A549 (cell line): ENCODE measurements around the gene CCDC40. TPM values are rescaled to one million over a fixed set of nuclear protein-coding genes. Genes with fewer than 3 reads are reported as not detected.

Experiments
- ATAC-seq, 2 experiments: fragments of 200-7000 bp in 1 of 2; fragments of >200 bp in 1 of 2; cut with Nextera tagmentation in 1 of 2; cut with Tn5 transposase in 1 of 2; 3 replicates each; pipeline versions ENCODE4 v1.8.0 to v1.9.1; 2018 to 2020; ENCODE audit warnings: mild to moderate bottlenecking in 1 of 2, moderate library complexity in 1 of 2
- CTCF ChIA-PET: fragments of 300-600 bp; sonication (Branson Sonifier 250); formaldehyde crosslinking; extraction: SDS; loops from one replicate; lab custom pipeline; 2021; ENCODE audit warnings: antibody characterized with exemption, inconsistent platforms; lab: Yijun Ruan, JAX
- POLR2A ChIA-PET: fragments of 350-600 bp; formaldehyde crosslinking; extraction: SDS; loops from one replicate; lab custom pipeline; 2021; ENCODE audit warnings: antibody characterized with exemption, inconsistent platforms; lab: Yijun Ruan, JAX
- DNase-seq, 2 experiments: peaks; one replicate each; pipeline versions ENCODE4 v3.0.0 to v3.0.0-alpha.2; 2011 to 2016; ENCODE audit warnings: low read depth in 1 of 2, low spot score in 1 of 2
- FAIRE-seq: peaks from 2 replicates; lab custom pipeline; 2011; peaks lifted over from hg19 to GRCh38; lab: Jason Lieb, UNC
- H3K27ac ChIP-seq, 2 experiments: fragments of >200 bp; sonication (Bioruptor Twin); formaldehyde crosslinking; 3 replicates each; pipeline ENCODE4 v1.5.1; 2016 to 2017
- H3K4me1 ChIP-seq: fragments of >200 bp; sonication (Bioruptor Twin); formaldehyde crosslinking; 3 replicates; pipeline ENCODE4 v1.6.1; 2016
- H3K4me2 ChIP-seq: fragments of >200 bp; sonication (Bioruptor Twin); formaldehyde crosslinking; 3 replicates; pipeline ENCODE4 v1.6.1; 2016
- H3K4me3 ChIP-seq: fragments of >200 bp; sonication (Bioruptor Twin); formaldehyde crosslinking; 3 replicates; pipeline ENCODE4 v1.5.1; 2016
- H3K9me3 ChIP-seq: fragments of >200 bp; sonication (Bioruptor Twin); formaldehyde crosslinking; 3 replicates; pipeline ENCODE4 v1.6.1; 2016
- ATOH8 ChIP-seq: fragments of 250-450 bp; sonication (Bioruptor Pico); IDR thresholded peaks from 2 replicates; pipeline ENCODE4 v1.5.0; 2020; ENCODE audit warnings: low read depth, mild to moderate bottlenecking, moderate library complexity
- BCL3 ChIP-seq: fragments of >200 bp; sonication (Bioruptor Twin); formaldehyde crosslinking; IDR thresholded peaks from 3 replicates; pipeline ENCODE4 v1.6.1; 2016
- ESRRA ChIP-seq: fragments of 150-350 bp; IDR thresholded peaks from 2 replicates; pipeline ENCODE4 v1.6.1; 2014; ENCODE audit warnings: mild to moderate bottlenecking, low read length, borderline replicate concordance
- FOSB ChIP-seq: fragments of 250-450 bp; sonication (Bioruptor Pico); IDR thresholded peaks from 2 replicates; pipeline ENCODE4 v1.5.0; 2020; ENCODE audit warnings: mild to moderate bottlenecking, moderate library complexity
- FOSL2 ChIP-seq, 2 experiments: fragments of 450-650 bp in 1 of 2; fragments of >200 bp in 1 of 2; sonication (Bioruptor Twin) in 1 of 2; formaldehyde crosslinking; IDR thresholded peaks; 2 replicates each; pipeline versions ENCODE4 v1.5.0 to v1.6.1; 2016 to 2020; ENCODE audit warnings: mild to moderate bottlenecking in 1 of 2, moderate library complexity in 1 of 2
- FOXS1 ChIP-seq: fragments of 250-450 bp; sonication (Bioruptor Pico); IDR thresholded peaks from 2 replicates; pipeline ENCODE4 v1.5.0; 2020; ENCODE audit warnings: mild to moderate bottlenecking, moderate library complexity
- GATA3 ChIP-seq: IDR thresholded peaks from 2 replicates; pipeline ENCODE4 v1.6.1; 2012; ENCODE audit warnings: borderline replicate concordance
- HEYL ChIP-seq: fragments of 250-450 bp; sonication (Bioruptor Pico); IDR thresholded peaks from 2 replicates; pipeline ENCODE4 v1.8.0; 2021; ENCODE audit warnings: mild to moderate bottlenecking, moderate library complexity
- HOXA7 ChIP-seq: fragments of 250-450 bp; sonication (Bioruptor Pico); IDR thresholded peaks from 2 replicates; pipeline ENCODE4 v1.5.0; 2020; ENCODE audit warnings: mild to moderate bottlenecking, moderate library complexity
- JUN ChIP-seq, 2 experiments: fragments of >200 bp; sonication (Bioruptor Twin); formaldehyde crosslinking; IDR thresholded peaks; 2 replicates in 1 of 2; 3 replicates in 1 of 2; pipeline ENCODE4 v1.6.1; 2016 to 2017
- KDM1A ChIP-seq: fragments of 200-600 bp; sonication (generic); IDR thresholded peaks from 2 replicates; pipeline ENCODE4 v1.6.1; 2016; ENCODE audit warnings: low read depth, mild to moderate bottlenecking
- MAFK ChIP-seq: fragments of 450-650 bp; IDR thresholded peaks from 2 replicates; pipeline ENCODE4 v1.6.1; 2014; ENCODE audit not compliant: partially characterized antibody
- MAX ChIP-seq: IDR thresholded peaks from 2 replicates; pipeline ENCODE4 v1.6.1; 2012
- PBX3 ChIP-seq: IDR thresholded peaks from 2 replicates; pipeline ENCODE4 v1.6.1; 2012
- RAD21 ChIP-seq, 2 experiments: fragments of >200 bp in 1 of 2; sonication (Bioruptor Twin) in 1 of 2; formaldehyde crosslinking in 1 of 2; IDR thresholded peaks in 1 of 2; conservative IDR thresholded peaks in 1 of 2; 2 replicates in 1 of 2; 3 replicates in 1 of 2; pipeline ENCODE4 v1.6.1; 2012 to 2018; ENCODE audit warnings: inconsistent platforms in 1 of 2
- REST ChIP-seq: fragments of 200-600 bp; sonication (generic); IDR thresholded peaks from 2 replicates; pipeline ENCODE4 v1.6.1; 2016; ENCODE audit warnings: antibody characterized with exemption, mild to moderate bottlenecking, moderate library complexity
- RFX5 ChIP-seq: fragments of 450-650 bp; IDR thresholded peaks from 2 replicates; pipeline ENCODE4 v1.7.1; 2014; ENCODE audit warnings: antibody characterized with exemption, mild to moderate bottlenecking, moderate library complexity
- RNF2 ChIP-seq: fragments of 200-600 bp; sonication (generic); IDR thresholded peaks from 2 replicates; pipeline ENCODE4 v1.6.1; 2016; ENCODE audit warnings: low read depth, mild to moderate bottlenecking, antibody characterized with exemption, moderate library complexity, borderline replicate concordance
- SMC3 ChIP-seq: fragments of >200 bp; sonication (Bioruptor Twin); formaldehyde crosslinking; IDR thresholded peaks from 3 replicates; pipeline ENCODE4 v1.6.1; 2018; ENCODE audit warnings: inconsistent platforms
- TP53 ChIP-seq: fragments of 250-450 bp; sonication (Bioruptor Pico); IDR thresholded peaks from 2 replicates; pipeline ENCODE4 v1.5.0; 2021; ENCODE audit warnings: mild to moderate bottlenecking, moderate library complexity
- ZC3H11A ChIP-seq: fragments of 450-650 bp; IDR thresholded peaks from 2 replicates; pipeline ENCODE4 v1.6.1; 2014; ENCODE audit warnings: antibody characterized with exemption, mild to moderate bottlenecking
- WGBS: methylation state at CpG from one replicate; pipeline ENCODE4 v1.1.6; 2017; ENCODE audit errors: missing lambda C conversion rate; 5-methylcytosine and 5-hydroxymethylcytosine counted together
- polyA plus RNA-seq, 4 experiments: library from polyadenylated mRNA; depleted of rRNA in 3 of 4; stranded (reverse); fragments of >200 nt; fragmentation: RNase III in 1 of 4; extraction: RNeasy Plus Mini Kit Qiagen cat#74134 plus additional on column Dnase treatment in 1 of 4; gene quantifications; 2 replicates in 3 of 4; 3 replicates in 1 of 4; pipeline ENCODE4 v1.2.3, GENCODE V29; 2011 to 2017

The CCDC40 gene
- polyA plus RNA-seq, 2 of the 4 experiments (the other 2 are of a cell fraction): 5.9 to 11.3 TPM

GRCh38 chr17:80072410-80072809 is 36.0 kb downstream of the CCDC40 start:
- H3K4me2 ChIP-seq: no peak overlapping the region
- TF ChIP-seq MAX: no peak
- TF ChIP-seq ATOH8: no peak
- TF ChIP-seq FOSL2 (IDR thresholded peaks at IDR 0.05): no peak
- no peak for TF ChIP-seq FOSL2 (CRISPR knock-in tag; IDR thresholded peaks at IDR 0.05)
- TF ChIP-seq ZC3H11A: no peak
- TF ChIP-seq REST: no peak
- TF ChIP-seq MAFK: no peak
- TF ChIP-seq HEYL (CRISPR knock-in tag): no peak
- TF ChIP-seq RFX5: no peak
- no peak for TF ChIP-seq RNF2
- TF ChIP-seq SMC3: no peak
- TF ChIP-seq, all 56 proteins: peak for 0
- no peak for DNase-seq
- 91% methylated on average over 6 of the region's 6 CpGs for WGBS
- Histone ChIP-seq H3K27ac (no peak overlapping the region), H3K4me3 (no peak overlapping the region), H3K4me1 (no peaks in the 10 kb centered on the region), H3K9me3 (0 out of 3 replicates have a peak, but pooled peaks cover under 1% of the 10 kb centered on the region)
- FAIRE-seq: no peak
- no peak for ATAC-seq
- POLR2A ChIA-PET: no interaction called here
- CTCF ChIA-PET: interaction anchor here (0.5 to 6.8 kb wide), 7 partner anchors 10 to 263 kb away, joined by 3 to 58 read pairs (median 4); partner anchors contain the start of gene GAA

- no peak overlapping the region for H3K4me2 ChIP-seq
- ATAC-seq (no peak), DNase-seq (no peak), FAIRE-seq (no peak)
- no peak overlapping the region for H3K4me3 ChIP-seq
- 86% methylated on average over 6 of the region's 6 CpGs for WGBS
- peaks cover 7% of the 10 kb centered on the region; the same call in 2 of the 3 replicates for H3K4me1 ChIP-seq
- CTCF ChIA-PET: interaction anchor here (0.6 to 15.4 kb wide), 5 partner anchors 11 to 173 kb away, joined by 3 to 176 read pairs (median 46); partner anchors contain the start of gene GAA
- TF ChIP-seq ESRRA: no peak
- TF ChIP-seq FOXS1 (CRISPR knock-in tag): no peak
- TF ChIP-seq MAFK: no peak
- TF ChIP-seq GATA3: no peak
- no peak for TF ChIP-seq TP53 (CRISPR knock-in tag)
- no peak for TF ChIP-seq PBX3
- TF ChIP-seq FOSL2 (IDR thresholded peaks at IDR 0.05): no peak
- TF ChIP-seq FOSL2 (CRISPR knock-in tag; IDR thresholded peaks at IDR 0.05): no peak
- TF ChIP-seq HOXA7: no peak
- no peak for TF ChIP-seq KDM1A
- TF ChIP-seq BCL3: no peak
- TF ChIP-seq JUN (IDR thresholded peaks at IDR 0.05): no peak
- no peak for TF ChIP-seq RAD21 (conservative IDR thresholded peaks at IDR 0.05 in 1 of 2, IDR thresholded peaks at IDR 0.05 in 1 of 2)
- no peak for TF ChIP-seq FOSB
- no peak for TF ChIP-seq RNF2
- H3K27ac ChIP-seq: no peak overlapping the region
- H3K9me3 ChIP-seq: 0 out of 3 replicates have a peak, but pooled peaks cover 3% of the 10 kb centered on the region
- POLR2A ChIA-PET: no interaction called here
Measured at GRCh38 chr17:80080081-80080480, 43.6 kb downstream of the CCDC40 start.
